Brain microvascular endothelial cell (primary cell): ENCODE data around the gene CDK5RAP3.

Source experiments
- DNase-seq: peaks from one replicate; pipeline ENCODE4 v3.0.0-alpha.2; 2020
- H3K27ac ChIP-seq: fragments of 250-450 bp; sonication (Bioruptor Pico); 2 replicates; pipeline ENCODE4 v1.5.1; 2020; ENCODE audit warnings: mild to moderate bottlenecking, moderate library complexity
- H3K27me3 ChIP-seq: fragments of 250-450 bp; sonication (Bioruptor Pico); replicated peaks from 2 replicates; pipeline ENCODE4 v1.5.1; 2020; ENCODE audit warnings: mild to moderate bottlenecking
- H3K36me3 ChIP-seq: fragments of 250-450 bp; sonication (Bioruptor Pico); replicated peaks from 2 replicates; pipeline ENCODE4 v1.5.1; 2020; ENCODE audit warnings: mild to moderate bottlenecking
- H3K4me3 ChIP-seq: 2 replicates; pipeline ENCODE4 v1.5.1; 2011; ENCODE audit warnings: low read depth, mild to moderate bottlenecking, control low read depth, low read length, moderate library complexity
- CTCF ChIP-seq: IDR thresholded peaks from 2 replicates; pipeline ENCODE4 v1.5.1; 2011; ENCODE audit warnings: low read depth, mild to moderate bottlenecking, moderate library complexity, low read length, control low read depth, inconsistent platforms; ENCODE audit errors: missing control alignments
- in situ Hi-C: cut with HindIII; loops from 2 replicates; pipeline ENCODE4 v1.10.0; 2017; ENCODE audit warnings: low sequenced_read_pairs, low pct_ligation_motif_present

The CDK5RAP3 gene

GRCh38 chr17:47952171-47953021, 18.5 kb upstream of the CDK5RAP3 start:
- Histone ChIP-seq H3K4me3 (no peak overlapping the region), H3K27ac (no peak overlapping the region), H3K27me3 (no peaks in the 10 kb centered on the region), H3K36me3 (no peaks in the 10 kb centered on the region)
- in situ Hi-C loops = no loop called here
- no peak for TF ChIP-seq CTCF
- DNase-seq = no peak

- H3K36me3 ChIP-seq = no peaks in the 10 kb centered on the region
- no peak overlapping the region for H3K4me3 ChIP-seq
- H3K27me3 ChIP-seq = peaks cover 3% of the 10 kb centered on the region
- in situ Hi-C loops = no loop called here
- H3K27ac ChIP-seq = no peak overlapping the region
- TF ChIP-seq CTCF = peak; percentile 30
- DNase-seq = no peak
These were observed 17.0 kb upstream of the CDK5RAP3 start for GRCh38 chr17:47953909-47954308.

GRCh38 chr17:47955497-47956461, 15.1 kb upstream of the CDK5RAP3 start:
- in situ Hi-C loops = no loop called here
- TF ChIP-seq CTCF = no peak
- peaks cover 3% of the 10 kb centered on the region for H3K27me3 ChIP-seq

GRCh38 chr17:47956791-47957590, 13.9 kb upstream of the CDK5RAP3 start:
- in situ Hi-C loops = no loop called here
- Histone ChIP-seq H3K4me3 (no peak overlapping the region), H3K27me3 (peaks cover 3% of the 10 kb centered on the region), H3K27ac (no peak overlapping the region), H3K36me3 (no peaks in the 10 kb centered on the region)
- no peak for TF ChIP-seq CTCF
- DNase-seq = no peak

More at GRCh38 chr17:47955497-47956461, 15.1 kb upstream of the CDK5RAP3 start:
- Histone ChIP-seq H3K4me3 (no peak overlapping the region), H3K27ac (no peak overlapping the region), H3K36me3 (no peaks in the 10 kb centered on the region)
- no peak for DNase-seq
